Measurements from ENCODE around the gene OR2C3.

DNA sequence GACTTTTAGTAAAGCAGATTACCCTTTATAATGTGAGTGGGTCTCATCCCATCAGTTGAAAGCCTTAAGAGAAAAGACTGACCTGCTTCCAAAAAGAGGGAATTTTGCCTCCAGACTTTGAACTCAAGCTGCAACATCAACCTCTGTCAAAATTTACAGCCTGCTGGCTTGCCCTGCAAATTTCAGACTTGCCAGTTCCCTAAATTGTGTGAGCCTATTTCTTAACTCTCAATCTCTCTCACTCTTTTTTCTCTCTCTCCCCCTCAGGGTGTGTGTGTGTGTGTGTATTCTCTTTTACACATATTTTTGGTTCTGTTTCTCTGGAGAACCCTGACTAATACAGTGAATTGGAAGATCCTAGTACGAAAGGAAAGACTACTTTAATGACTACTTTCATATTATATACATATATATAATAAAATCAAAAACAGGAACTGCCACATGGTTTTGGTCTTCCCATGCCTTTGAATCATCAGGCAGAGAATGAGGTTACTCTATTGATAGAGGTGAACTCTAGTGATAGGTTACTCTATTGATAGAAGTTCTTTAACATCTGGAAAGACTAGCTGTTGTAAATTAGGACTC is 6.4 kb downstream of the OR2C3 start:
- TF ChIP-seq, protein P1, sequence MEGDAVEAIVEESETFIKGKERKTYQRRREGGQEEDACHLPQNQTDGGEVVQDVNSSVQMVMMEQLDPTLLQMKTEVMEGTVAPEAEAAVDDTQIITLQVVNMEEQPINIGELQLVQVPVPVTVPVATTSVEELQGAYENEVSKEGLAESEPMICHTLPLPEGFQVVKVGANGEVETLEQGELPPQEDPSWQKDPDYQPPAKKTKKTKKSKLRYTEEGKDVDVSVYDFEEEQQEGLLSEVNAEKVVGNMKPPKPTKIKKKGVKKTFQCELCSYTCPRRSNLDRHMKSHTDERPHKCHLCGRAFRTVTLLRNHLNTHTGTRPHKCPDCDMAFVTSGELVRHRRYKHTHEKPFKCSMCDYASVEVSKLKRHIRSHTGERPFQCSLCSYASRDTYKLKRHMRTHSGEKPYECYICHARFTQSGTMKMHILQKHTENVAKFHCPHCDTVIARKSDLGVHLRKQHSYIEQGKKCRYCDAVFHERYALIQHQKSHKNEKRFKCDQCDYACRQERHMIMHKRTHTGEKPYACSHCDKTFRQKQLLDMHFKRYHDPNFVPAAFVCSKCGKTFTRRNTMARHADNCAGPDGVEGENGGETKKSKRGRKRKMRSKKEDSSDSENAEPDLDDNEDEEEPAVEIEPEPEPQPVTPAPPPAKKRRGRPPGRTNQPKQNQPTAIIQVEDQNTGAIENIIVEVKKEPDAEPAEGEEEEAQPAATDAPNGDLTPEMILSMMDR (IDR thresholded peaks at IDR 0.05; ENCODE audit: low read depth, low read length), result no peak
- TF ChIP-seq EZH2phosphoT487 (IDR thresholded peaks at IDR 0.05; ENCODE audit: low read depth), result no peak

Data from OCI-LY3 (cell line).